HepG2 (cell line): ENCODE measurements around the gene DYNC1LI2. TPM values are rescaled to one million over a fixed set of nuclear protein-coding genes. Genes with fewer than 3 reads are reported as not detected.

ENCODE experiments used
- ATF7 ChIP-seq, 2 experiments: fragments of 450-650 bp in 1 of 2; sonication (generic) in 1 of 2; formaldehyde crosslinking in 1 of 2; IDR thresholded peaks; 2 replicates each; pipeline versions ENCODE4 v1.4.0 to v1.6.1; 2016 to 2020; ENCODE audit warnings: antibody characterized with exemption in 1 of 2, mild to moderate bottlenecking in 1 of 2, missing genetic modification reagents in 1 of 2
- PBX2 ChIP-seq: IDR thresholded peaks from 2 replicates; pipeline ENCODE4 v1.6.1; 2016; ENCODE audit warnings: control low read depth
- ZNF318 ChIP-seq: sonication (generic); formaldehyde crosslinking; IDR thresholded peaks from 2 replicates; pipeline ENCODE4 v1.4.0; 2020; ENCODE audit warnings: mild to moderate bottlenecking, missing genetic modification reagents
- polyA plus RNA-seq, 8 experiments: library from polyadenylated mRNA; depleted of rRNA in 3 of 8; stranded (reverse) in 7 of 8; unstranded in 1 of 8; fragments of >200 nt; fragmentation: Illumina TruSeq in 4 of 8; extraction: Trizol in 4 of 8; gene quantifications; 2 replicates each; pipeline versions ENCODE4 v1.2.1 to v1.2.3, GENCODE V29; 2011 to 2016; ENCODE audit warnings: low read depth in 4 of 8, missing spikeins in 1 of 8, mixed read lengths in 1 of 8; ENCODE audit not compliant: insufficient read depth in 1 of 8
- total RNA-seq, 5 experiments: library from RNA; depleted of rRNA; stranded (reverse); fragments of >200 nt; fragmentation: Illumina TruSeq; extraction: Trizol; gene quantifications; 2 replicates each; pipeline ENCODE4 v1.2.3, GENCODE V29; 2016; ENCODE audit warnings: low read depth in 1 of 5

DYNC1LI2 gene
- total and polyA plus RNA-seq, 2 of the 13 experiments (the other 11 are each of a cell fraction or from before 2014, with no cell fraction given): 65.5 to 135 TPM

DNA sequence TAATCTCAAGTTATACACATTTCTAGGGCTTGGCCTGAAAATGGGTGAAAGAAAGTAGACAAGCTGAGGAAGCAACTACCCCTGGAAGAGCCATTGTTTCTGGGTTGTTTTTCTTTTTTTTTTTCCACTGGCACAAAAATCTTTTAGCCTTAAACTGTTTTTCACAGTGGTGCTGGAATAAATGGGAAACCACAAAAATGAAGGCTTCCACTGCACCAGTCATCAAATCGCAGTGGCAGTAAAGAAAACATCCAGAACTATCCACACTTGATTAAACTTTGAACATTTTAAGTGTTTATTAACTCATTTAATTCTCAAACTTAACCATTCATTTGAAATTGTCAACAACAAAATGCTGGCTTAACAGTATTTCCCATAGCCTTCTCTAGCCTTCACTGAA is 69.1 kb downstream of the DYNC1LI2 start (continued):
- TF ChIP-seq ZNF318 (CRISPR knock-in tag): no peak
- no peak for TF ChIP-seq ATF7 (IDR thresholded peaks at IDR 0.05)
- TF ChIP-seq ATF7 (CRISPR knock-in tag; IDR thresholded peaks at IDR 0.05): no peak
- no peak for TF ChIP-seq PBX2 (CRISPR knock-in tag)
